GM21529 (cell line): ENCODE data around the gene NCDN.
"Not testable (repeated sequence)": the region's sequence is repeated elsewhere in the genome, so short reads cannot be mapped to it uniquely, and the experiment has no call there.

Experiments used
- ATAC-seq: cut with Tn5 transposase; IDR thresholded peaks from one replicate; pipeline ENCODE4 v1.9.1; 2021; ENCODE audit not compliant: unreplicated experiment

NCDN gene

GRCh38 chr1:35568975-35569395 lies 11.4 kb downstream of the NCDN start:
- no peak for ATAC-seq

- no peak for ATAC-seq
Measured at GRCh38 chr1:35569936-35570335, 12.3 kb downstream of the NCDN start.

GRCh38 chr1:35570589-35571137 lies 13.1 kb downstream of the NCDN start:
- no peak for ATAC-seq

DNA sequence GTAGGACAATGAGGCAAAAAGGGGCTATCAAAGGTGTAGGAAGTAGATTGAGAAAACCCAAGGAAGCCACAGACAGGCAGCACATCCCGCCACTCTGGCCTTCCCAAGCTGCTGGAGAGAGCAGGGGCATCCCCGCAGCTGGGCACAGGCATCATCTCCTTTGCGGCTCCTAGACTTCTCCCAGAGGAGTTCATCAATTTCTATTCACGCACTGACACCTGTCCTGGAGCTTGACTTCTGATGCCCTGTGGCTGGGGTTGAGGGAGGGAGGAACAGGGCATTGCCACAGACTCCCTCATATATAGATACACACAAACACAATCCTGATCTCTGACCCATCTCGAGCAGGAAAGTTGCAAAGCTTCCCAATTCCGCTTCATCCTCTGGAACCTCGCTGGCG lies 13.7 kb downstream of the NCDN start:
- no peak for ATAC-seq

DNA sequence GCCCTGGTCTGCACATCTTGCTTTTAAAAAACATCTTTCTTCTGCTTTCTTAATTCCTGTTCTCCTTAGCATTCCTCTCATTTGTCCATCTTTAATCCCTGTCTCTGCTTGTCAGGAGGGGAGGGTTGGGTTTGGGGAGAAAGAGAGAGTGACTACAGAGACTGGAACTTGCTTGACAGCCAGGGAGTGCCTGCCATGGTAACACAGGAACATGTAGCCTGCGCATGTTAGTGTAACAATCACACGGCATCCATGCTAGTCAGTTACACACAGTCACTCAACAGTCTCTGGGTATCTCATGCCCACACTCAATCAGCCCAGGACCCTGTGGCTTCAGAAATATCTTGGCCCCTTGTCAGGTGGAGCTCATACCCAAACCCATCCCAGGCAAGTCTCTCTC lies 14.7 kb downstream of the NCDN start:
- no peak for ATAC-seq

DNA sequence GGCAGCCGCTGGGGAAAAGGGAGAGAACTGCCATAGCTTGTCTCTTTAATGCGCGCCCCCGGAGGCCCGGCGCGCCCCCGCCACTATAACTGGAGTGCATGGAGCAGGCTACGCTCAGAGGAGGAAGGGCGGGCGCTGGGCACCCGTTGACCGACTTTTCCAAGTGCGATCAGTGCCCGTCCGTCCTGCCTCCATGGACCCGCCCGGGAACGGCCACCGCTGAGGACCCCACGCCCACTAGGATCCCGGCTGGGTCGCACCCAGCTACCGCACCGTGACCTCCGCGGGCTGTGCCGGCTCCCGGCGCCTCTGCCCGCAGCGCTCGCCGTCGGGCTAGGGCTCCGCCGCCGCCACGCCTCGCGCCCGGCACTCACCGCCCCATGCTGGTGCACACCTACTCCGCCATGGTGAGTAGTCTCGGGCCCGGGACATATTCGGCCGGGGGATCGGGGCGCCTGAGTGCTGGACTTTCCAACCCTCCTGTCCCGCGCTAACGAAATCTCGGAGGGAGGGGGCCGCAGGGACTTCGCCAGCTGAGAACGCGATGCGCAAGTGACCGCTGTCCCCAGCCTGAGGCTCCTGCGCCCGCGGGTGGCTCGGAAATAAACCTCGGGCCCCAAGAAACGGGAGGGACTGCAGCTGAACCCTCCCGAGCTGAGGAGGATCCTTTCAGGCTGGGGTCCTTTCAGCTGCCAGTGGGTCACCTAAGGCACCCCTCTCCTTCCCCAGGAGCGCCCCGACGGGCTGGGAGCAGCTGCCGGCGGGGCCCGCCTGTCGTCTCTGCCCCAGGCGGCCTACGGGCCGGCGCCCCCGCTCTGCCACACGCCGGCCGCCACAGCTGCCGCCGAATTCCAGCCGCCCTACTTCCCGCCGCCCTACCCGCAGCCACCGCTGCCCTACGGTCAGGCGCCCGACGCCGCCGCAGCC lies 15.9 kb downstream of the NCDN start, which contains the start of gene TFAP2E:
Gene TFAP2E, plus strand, starts transcription at position 117 of the 927 bp plus-strand sequence. Its CDS starts 264 bp downstream, at position 381.
- no peak for ATAC-seq

- no peak for ATAC-seq
Measured at GRCh38 chr1:35574125-35574654, 16.6 kb downstream of the NCDN start.

DNA sequence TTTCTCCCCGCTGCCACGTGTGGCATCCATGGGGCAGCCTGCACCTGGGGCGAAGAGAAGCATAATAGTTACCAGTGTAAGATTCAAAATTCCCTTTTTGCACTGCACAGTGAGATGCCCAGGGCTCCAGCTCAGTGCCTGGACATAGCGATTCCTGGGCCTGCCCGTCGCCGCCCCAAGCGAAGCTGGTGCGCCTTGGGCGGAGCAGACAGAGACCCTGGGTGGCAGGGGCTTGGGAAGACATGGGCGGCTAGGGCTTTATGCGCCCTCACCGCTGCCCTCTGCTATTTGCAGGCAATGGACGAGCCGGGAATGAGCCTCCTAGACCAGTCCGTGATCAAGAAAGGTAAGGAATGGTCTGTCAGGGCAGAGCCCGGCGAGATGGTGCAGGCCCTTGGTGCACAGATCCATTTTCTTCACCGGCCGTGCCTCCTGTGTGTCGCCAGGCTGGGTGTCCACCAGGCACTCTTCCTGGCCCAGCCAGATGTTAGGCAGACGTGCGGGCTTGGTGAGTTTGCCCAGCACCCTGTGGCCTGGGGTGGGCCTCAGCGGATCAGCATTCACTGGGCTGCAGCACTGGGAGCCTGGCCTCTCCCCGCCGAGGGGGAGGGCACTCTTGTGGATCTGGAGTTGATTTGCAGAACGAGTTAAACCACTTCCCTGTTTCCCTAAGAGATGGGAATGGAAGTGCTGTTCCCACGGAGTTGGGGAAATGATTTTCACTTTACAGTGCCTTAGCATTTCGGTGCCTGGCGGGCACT lies 17.2 kb downstream of the NCDN start:
- ATAC-seq = no peak

DNA sequence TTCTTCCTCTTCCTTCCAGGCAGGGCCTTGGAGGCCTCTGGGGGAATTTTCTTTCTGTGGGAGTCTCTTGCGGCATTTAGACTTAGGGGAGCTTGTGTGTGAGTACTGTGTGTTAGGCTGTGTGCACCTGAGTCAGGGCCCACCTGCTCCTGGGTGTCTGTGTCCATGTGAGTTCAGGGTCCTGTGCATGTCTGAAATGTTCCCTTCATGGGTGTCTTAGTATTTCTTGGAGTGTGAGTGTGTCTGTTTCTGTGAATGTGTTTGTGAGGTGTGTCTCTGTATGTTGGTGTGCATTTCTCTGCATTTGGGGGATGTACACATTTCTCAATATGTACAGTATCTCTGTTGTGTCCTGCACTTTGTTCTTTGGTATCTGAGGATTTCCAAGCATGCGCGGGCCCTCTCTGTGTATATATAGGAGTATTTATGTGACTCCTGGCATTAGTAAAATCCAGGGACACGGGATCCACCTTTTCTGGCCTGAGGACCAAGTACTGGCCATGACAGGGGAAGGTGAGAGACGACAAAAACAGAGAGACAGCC lies 17.9 kb downstream of the NCDN start:
- ATAC-seq = no peak

- no peak for ATAC-seq
Measured at GRCh38 chr1:35576061-35576765, 18.6 kb downstream of the NCDN start.

DNA sequence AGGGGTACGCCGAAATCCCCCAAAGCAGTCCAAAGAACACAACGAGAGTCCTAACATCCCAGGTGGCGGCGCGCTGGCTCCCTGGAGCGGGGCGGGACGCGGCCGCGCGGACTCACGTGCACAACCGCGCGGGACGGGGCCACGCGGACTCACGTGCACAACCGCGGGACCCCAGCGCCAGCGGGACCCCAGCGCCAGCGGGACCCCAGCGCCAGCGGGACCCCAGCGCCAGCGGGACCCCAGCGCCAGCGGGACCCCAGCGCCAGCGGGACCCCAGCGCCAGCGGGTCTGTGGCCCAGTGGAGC lies 19.1 kb downstream of the NCDN start:
- not testable (repeated sequence) for ATAC-seq

DNA sequence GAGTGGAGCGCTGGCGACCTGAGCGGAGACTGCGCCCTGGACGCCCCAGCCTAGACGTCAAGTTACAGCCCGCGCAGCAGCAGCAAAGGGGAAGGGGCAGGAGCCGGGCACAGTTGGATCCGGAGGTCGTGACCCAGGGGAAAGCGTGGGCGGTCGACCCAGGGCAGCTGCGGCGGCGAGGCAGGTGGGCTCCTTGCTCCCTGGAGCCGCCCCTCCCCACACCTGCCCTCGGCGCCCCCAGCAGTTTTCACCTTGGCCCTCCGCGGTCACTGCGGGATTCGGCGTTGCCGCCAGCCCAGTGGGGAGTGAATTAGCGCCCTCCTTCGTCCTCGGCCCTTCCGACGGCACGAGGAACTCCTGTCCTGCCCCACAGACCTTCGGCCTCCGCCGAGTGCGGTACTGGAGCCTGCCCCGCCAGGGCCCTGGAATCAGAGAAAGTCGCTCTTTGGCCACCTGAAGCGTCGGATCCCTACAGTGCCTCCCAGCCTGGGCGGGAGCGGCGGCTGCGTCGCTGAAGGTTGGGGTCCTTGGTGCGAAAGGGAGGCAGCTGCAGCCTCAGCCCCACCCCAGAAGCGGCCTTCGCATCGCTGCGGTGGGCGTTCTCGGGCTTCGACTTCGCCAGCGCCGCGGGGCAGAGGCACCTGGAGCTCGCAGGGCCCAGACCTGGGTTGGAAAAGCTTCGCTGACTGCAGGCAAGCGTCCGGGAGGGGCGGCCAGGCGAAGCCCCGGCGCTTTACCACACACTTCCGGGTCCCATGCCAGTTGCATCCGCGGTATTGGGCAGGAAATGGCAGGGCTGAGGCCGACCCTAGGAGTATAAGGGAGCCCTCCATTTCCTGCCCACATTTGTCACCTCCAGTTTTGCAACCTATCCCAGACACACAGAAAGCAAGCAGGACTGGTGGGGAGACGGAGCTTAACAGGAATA lies 19.7 kb downstream of the NCDN start:
- ATAC-seq = peak; percentile 71

DNA sequence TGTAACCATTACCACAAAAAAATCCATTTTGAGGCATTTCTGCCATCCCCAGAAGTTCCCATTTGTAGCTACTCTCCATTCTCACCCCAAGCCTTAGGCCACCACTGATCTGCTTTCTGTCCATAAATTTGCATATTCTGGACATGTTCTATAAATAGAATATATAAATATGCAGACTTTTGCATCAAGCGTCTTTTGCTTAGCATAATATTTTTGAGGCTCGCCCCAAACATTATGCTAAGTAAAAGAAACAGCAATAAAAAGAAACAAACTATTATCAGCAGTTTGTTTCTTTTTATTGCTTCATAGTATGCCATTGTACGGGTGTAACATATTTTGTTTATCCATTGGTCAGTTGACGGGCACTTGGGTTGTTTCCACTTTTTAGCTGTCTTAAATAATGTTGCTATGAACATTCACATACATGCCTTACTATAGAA lies 23.4 kb downstream of the NCDN start:
- ATAC-seq = no peak

DNA sequence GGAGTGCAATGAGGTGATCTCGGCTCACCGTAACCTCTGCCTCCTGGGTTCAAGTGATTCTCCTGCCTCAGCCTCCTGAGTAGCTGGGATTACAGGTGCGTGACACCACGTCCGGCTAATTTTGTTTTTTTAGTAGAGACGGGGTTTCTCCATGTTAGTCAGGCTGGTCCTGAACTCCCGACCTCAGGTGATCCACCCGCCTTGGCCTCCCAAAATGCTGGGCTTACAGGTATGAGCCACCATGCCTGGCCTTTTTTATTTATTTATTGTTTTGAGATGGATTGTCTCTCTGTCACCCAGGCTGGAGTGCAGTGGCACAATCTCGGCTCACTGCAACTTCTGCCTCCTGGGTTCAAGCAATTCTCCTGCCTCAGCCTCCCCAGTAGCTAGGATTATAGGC lies 24.0 kb downstream of the NCDN start:
- not testable (repeated sequence) for ATAC-seq

DNA sequence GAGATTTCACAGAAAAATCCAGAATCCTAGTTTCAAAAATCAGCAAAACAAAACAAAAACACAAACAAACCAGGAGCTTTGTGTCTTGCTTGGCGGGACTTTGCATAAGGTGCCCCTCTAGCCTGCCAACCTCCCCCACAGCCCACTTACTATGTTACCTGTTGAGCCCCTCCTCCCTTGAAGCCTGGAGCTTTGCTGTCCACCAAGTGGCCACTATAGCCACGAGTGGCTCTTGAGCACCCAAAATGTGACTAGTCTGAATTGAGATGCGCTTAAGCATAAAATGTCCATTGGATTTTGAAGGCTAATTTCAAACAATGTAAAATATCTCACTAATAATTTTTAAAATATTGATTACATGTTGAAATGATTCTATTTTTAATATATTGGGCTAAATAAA lies 27.7 kb downstream of the NCDN start:
- no peak for ATAC-seq

DNA sequence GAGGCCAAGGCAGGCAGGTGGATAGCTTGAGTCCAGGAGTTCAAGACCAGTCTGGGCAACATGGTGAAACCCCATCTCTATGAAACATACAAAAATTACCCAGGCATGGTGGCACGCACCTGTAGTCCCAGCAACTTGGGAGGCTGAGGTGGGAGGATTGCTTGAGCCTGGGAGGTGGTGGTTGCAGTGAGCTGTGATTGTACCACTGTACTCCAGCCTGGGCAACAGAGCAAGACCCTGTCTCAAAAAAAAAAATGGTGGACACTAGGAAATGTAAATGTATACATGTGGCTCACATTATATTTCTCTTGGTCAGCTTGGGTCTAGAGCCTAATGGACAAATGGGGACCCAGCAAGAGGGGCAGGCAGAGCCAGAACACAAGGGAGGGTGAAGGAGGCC lies 28.2 kb downstream of the NCDN start:
- ATAC-seq = not testable (repeated sequence)

GRCh38 chr1:35586808-35587207 lies 29.2 kb downstream of the NCDN start:
- no peak for ATAC-seq

DNA sequence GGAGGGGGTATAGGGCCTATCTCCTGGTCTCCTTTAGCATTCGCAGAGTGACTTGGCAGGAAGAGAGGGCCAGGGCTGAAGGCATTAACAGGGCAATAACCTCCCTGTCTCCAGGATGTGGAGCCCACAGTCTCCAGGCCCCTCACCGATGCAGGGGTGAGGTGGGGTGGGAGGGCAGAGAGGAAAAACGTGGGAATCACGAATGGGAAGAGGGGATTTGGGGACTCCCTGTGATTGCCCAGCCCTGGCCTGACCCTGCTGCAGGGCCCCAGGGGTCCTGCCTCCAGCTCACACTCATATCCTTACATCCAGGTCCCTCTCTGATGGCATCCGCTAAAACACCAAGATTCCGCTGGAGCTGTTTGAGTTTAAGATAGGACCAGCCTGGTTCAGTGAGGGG lies 30.1 kb downstream of the NCDN start:
- ATAC-seq = no peak

- ATAC-seq = no peak
Measured at GRCh38 chr1:35588197-35588910, 30.8 kb downstream of the NCDN start.
